Fibroblast of villous mesenchyme (primary cell): Measurements from ENCODE around the gene S100A6. TPM values are rescaled to one million over a fixed set of nuclear protein-coding genes. Genes with fewer than 3 reads are reported as not detected.

Experiments
- DNase-seq: peaks from one replicate; pipeline ENCODE4 v3.0.0-alpha.2; 2010; ENCODE audit warnings: low read depth
- H3K4me3 ChIP-seq: 2 replicates; pipeline ENCODE4 v1.5.1; 2011; ENCODE audit warnings: low read depth, mild to moderate bottlenecking, low read length
- total RNA-seq: library from RNA; depleted of rRNA; stranded (reverse); fragments of >200 nt; gene quantifications from 2 replicates; pipeline ENCODE4 v1.2.3, GENCODE V29; 2012
- TF ChIP-seq, protein P1 (sequence below): IDR thresholded peaks from 2 replicates; pipeline ENCODE4 v1.5.1; 2012; ENCODE audit warnings: low read depth, mild to moderate bottlenecking, low read length; ENCODE audit not compliant: insufficient read depth

Gene S100A6
- total RNA-seq, 1 donor, result 1,040 TPM

DNA sequence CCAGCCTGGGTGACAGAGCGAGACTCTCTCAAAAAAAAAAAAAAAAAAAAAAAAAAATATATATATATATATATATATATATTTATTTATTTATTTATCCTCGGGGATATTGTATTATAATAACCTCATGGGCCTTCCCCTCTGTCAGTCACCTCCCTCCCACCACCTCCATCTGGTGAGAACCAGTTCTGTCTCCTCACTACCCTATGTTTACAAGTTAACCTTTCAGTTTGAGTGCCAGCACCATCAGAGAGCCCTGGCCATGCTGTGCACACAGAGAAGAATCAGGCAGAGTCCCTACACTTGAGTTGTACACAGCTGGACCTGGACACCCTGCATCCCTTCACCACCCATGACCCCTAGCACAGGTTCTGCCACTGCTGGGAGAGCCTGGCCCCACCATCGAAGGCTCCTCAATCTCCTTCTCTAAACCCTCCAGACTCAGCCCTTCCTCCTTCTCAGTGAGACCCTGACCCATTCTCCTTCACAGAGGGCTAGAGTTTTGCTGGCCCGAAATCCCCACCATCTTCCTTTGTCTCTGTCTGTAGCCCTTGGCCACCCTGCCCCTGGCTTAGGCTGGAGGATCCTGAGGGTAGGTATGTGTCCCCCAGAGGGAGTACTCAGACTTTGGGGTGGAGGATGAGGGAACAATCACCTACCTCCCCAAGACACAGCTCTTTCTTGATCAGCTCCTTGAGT lies 3.8 kb upstream of the S100A6 start:
- H3K4me3 ChIP-seq, result no peak overlapping the region
- DNase-seq, result no peak
- TF ChIP-seq, protein P1, sequence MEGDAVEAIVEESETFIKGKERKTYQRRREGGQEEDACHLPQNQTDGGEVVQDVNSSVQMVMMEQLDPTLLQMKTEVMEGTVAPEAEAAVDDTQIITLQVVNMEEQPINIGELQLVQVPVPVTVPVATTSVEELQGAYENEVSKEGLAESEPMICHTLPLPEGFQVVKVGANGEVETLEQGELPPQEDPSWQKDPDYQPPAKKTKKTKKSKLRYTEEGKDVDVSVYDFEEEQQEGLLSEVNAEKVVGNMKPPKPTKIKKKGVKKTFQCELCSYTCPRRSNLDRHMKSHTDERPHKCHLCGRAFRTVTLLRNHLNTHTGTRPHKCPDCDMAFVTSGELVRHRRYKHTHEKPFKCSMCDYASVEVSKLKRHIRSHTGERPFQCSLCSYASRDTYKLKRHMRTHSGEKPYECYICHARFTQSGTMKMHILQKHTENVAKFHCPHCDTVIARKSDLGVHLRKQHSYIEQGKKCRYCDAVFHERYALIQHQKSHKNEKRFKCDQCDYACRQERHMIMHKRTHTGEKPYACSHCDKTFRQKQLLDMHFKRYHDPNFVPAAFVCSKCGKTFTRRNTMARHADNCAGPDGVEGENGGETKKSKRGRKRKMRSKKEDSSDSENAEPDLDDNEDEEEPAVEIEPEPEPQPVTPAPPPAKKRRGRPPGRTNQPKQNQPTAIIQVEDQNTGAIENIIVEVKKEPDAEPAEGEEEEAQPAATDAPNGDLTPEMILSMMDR, result no peak

- no peak for DNase-seq
- H3K4me3 ChIP-seq, result no peak overlapping the region
- TF ChIP-seq, protein P1, result no peak
Measured at GRCh38 chr1:153538315-153538821, 2.6 kb upstream of the S100A6 start.

DNA sequence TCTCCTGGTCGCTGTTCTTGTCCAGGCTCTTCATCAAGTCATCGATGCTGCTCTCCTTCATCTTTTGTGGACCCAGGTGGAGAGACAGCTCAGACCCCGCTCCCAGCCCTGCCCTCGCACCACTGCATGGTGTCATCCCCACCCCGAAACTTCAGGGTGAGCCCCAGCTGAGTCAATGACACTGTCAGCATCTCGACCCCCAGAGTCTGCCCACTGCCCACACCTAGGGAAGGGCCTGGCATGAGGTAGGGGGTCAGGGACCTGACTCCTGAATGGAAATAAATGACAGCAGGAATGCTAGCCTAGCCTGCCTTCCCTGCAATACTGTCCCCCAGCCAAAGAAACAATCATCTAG lies 1.6 kb upstream of the S100A6 start:
- no peak for DNase-seq
- H3K4me3 ChIP-seq, result no peak overlapping the region
- TF ChIP-seq, protein P1, result no peak

GRCh38 chr1:153536671-153537375 lies 1.0 kb upstream of the S100A6 start:
- TF ChIP-seq, protein P1, result no peak
- no peak for DNase-seq
- peak overlapping the region; percentile 86 for H3K4me3 ChIP-seq

GRCh38 chr1:153536012-153536670 lies 350 bp upstream of the S100A6 start:
- peak; percentile 90 for DNase-seq
- peak overlapping the region; percentile 86 for H3K4me3 ChIP-seq
- TF ChIP-seq, protein P1, result no peak

DNA sequence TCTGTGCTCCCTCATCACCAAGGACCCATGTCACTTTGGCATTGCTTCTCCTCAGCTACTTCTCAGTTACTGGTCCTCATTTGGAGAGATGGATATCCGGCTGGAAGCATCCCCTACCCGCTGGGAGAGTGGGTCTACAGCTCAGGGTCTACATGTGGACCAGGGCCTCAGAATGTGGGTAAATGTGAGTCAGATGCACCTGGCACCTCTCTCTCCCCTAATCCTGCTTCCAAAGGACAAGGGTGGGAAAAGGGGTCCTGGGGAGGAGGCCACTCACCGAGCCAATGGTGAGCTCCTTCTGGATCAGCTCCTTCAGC lies 908 bp downstream of the S100A6 start:
- DNase-seq, result no peak
- peak overlapping the region; percentile 86 for H3K4me3 ChIP-seq
- TF ChIP-seq, protein P1, result no peak
